CD8-positive, alpha-beta memory T cell (primary cell): ENCODE measurements around the gene CFAP206. TPM values are rescaled to one million over a fixed set of nuclear protein-coding genes. Genes with fewer than 3 reads are reported as not detected.
"Not testable (repeated sequence)": the region's sequence is repeated elsewhere in the genome, so short reads cannot be mapped to it uniquely, and the experiment has no call there.

ENCODE experiments used
- CTCF ChIA-PET: fragments of 350-600 bp; sonication (Branson Sonifier 250); formaldehyde crosslinking; loops from one replicate; lab custom pipeline; 2021; ENCODE audit warnings: antibody characterized with exemption; lab: Charles Lee
- POLR2A ChIA-PET: fragments of 350-600 bp; sonication (Branson Sonifier 250); formaldehyde crosslinking; loops from one replicate; lab custom pipeline; 2021; ENCODE audit warnings: antibody characterized with exemption; lab: Charles Lee
- DNase-seq, 5 donors: peaks; one replicate each; pipeline versions ENCODE4 v3.0.0 to v3.0.0-alpha.2; 2020 to 2022; ENCODE audit warnings: mixed read lengths in 1 of 5
- H3K27ac ChIP-seq: one replicate; pipeline ENCODE4 v1.7.0; 2013; ENCODE audit warnings: low read depth, mild to moderate bottlenecking, low read length, moderate library complexity
- H3K27me3 ChIP-seq: 2 replicates; pipeline ENCODE4 v1.7.0; 2013; ENCODE audit warnings: low read length, mild to moderate bottlenecking; ENCODE audit not compliant: insufficient read depth, poor library complexity, severe bottlenecking
- H3K36me3 ChIP-seq: 2 replicates; pipeline ENCODE4 v1.7.0; 2013; ENCODE audit warnings: mild to moderate bottlenecking, low read length, moderate library complexity; ENCODE audit not compliant: insufficient read depth
- H3K4me1 ChIP-seq: 2 replicates; pipeline ENCODE4 v1.7.0; 2013; ENCODE audit warnings: mild to moderate bottlenecking, low read length, moderate library complexity; ENCODE audit not compliant: insufficient read depth
- H3K4me3 ChIP-seq: 2 replicates; pipeline ENCODE4 v1.7.0; 2013; ENCODE audit warnings: mild to moderate bottlenecking, low read length
- H3K9me3 ChIP-seq: 2 replicates; pipeline ENCODE4 v1.7.0; 2013; ENCODE audit warnings: mild to moderate bottlenecking, low read length
- H3K27ac Mint-ChIP-seq, 8 donors: one replicate each; pipeline ENCODE4 v1.8.0; 2020 to 2021; ENCODE audit warnings: mixed read lengths in 8 of 8, mild to moderate bottlenecking in 6 of 8, inconsistent platforms in 3 of 8, moderate library complexity in 3 of 8
- H3K27me3 Mint-ChIP-seq, 2 donors: one replicate each; pipeline ENCODE4 v1.8.0; 2020 to 2021; ENCODE audit warnings: mixed read lengths in 2 of 2, mild to moderate bottlenecking in 1 of 2, moderate library complexity in 1 of 2
- H3K36me3 Mint-ChIP-seq, 3 donors: one replicate each; pipeline ENCODE4 v1.8.0; 2020 to 2021; ENCODE audit warnings: mixed read lengths in 3 of 3, inconsistent platforms in 1 of 3, mild to moderate bottlenecking in 1 of 3
- H3K4me1 Mint-ChIP-seq, 3 donors: one replicate each; pipeline ENCODE4 v1.8.0; 2020 to 2021; ENCODE audit warnings: mixed read lengths in 3 of 3, inconsistent platforms in 1 of 3, mild to moderate bottlenecking in 1 of 3
- H3K4me3 Mint-ChIP-seq, 7 donors: one replicate each; pipeline ENCODE4 v1.8.0; 2020 to 2021; ENCODE audit warnings: mixed read lengths in 7 of 7, mild to moderate bottlenecking in 6 of 7, moderate library complexity in 4 of 7, inconsistent platforms in 2 of 7
- H3K9me3 Mint-ChIP-seq, 5 donors: one replicate each; pipeline ENCODE4 v1.8.0; 2020 to 2022; ENCODE audit warnings: mixed read lengths in 5 of 5, mild to moderate bottlenecking in 3 of 5, moderate library complexity in 2 of 5, inconsistent platforms in 1 of 5
- polyA plus RNA-seq: library from polyadenylated mRNA; unstranded; fragments of 300-500 nt; fragmentation: Illumina TruSeq; gene quantifications from one replicate; pipeline ENCODE4 v1.2.3, GENCODE V29; 2021
- total RNA-seq, 2 experiments: library from RNA; stranded (reverse); gene quantifications; one replicate each; pipeline ENCODE4 v1.2.3, GENCODE V29; 2021

The CFAP206 gene
- total and polyA plus RNA-seq, 3 experiments from 2014 or later, result not detected

- Mint-ChIP-seq H3K36me3 (peaks cover 0 to 15% (median 9%) of the 10 kb centered on the region in 3 donors), H3K27ac (peak overlapping the region; percentile 84 to 100 (median 100)), H3K4me1 (peaks cover 21 to 34% (median 30%) of the 10 kb centered on the region in 3 donors), H3K9me3 (no peaks in the 10 kb centered on the region), H3K4me3 (peak overlapping the region; percentile 98 to 100 (median 98)), H3K27me3 (peaks cover 1 to 2% of the 10 kb centered on the region in 2 donors)
- H3K9me3 ChIP-seq, result no peaks in the 10 kb centered on the region
- no peaks in the 10 kb centered on the region for H3K27me3 ChIP-seq
- DNase-seq, result peak in 1 of 5 donors; percentile 58
- peaks cover 6% of the 10 kb centered on the region for H3K36me3 ChIP-seq
- CTCF ChIA-PET, result no interaction called here
- H3K4me3 ChIP-seq, result peak overlapping the region; percentile 76
- peaks cover 10% of the 10 kb centered on the region for H3K4me1 ChIP-seq
- POLR2A ChIA-PET, result interaction anchor here (0.6 kb wide), 1 partner anchor 318 kb away, joined by 3 read pairs; the partner anchor contains the start of gene ZNF292
- peak overlapping the region; percentile 87 for H3K27ac ChIP-seq
Observed at GRCh38 chr6:87473419-87473903, 65.7 kb downstream of the CFAP206 start.

DNA sequence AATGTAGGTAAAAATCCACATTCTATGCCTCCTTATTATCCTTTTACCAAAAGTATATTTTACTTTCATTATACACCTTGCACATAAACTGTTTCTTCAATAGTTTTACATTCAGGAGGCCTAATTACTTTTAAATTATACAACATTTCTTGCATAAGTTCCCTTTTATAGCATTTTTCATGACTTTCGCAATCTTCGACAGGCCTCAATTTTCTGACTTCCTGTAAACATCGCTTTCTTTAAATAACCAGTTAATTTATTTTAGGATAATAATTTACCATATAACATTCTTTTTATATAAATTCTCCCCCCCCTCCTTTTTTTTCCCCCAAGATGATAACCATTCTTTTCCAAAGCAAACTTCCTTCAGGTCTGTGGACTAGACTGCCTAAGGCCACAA is 74.2 kb downstream of the CFAP206 start:
- Histone ChIP-seq H3K27ac (no peak overlapping the region), H3K27me3 (no peaks in the 10 kb centered on the region), H3K4me3 (no peak overlapping the region), H3K4me1 (no peaks in the 10 kb centered on the region), H3K36me3 (peaks cover 9% of the 10 kb centered on the region), H3K9me3 (no peaks in the 10 kb centered on the region)
- CTCF ChIA-PET, result no interaction called here
- Mint-ChIP-seq H3K4me1 (peaks cover 5 to 11% (median 7%) of the 10 kb centered on the region in 3 donors), H3K4me3 (no peak overlapping the region), H3K27me3 (no peaks in the 10 kb centered on the region), H3K9me3 (no peaks in the 10 kb centered on the region), H3K36me3 (peaks cover 4 to 38% (median 20%) of the 10 kb centered on the region in 3 donors), H3K27ac (no peak overlapping the region)
- POLR2A ChIA-PET, result no interaction called here
- no peak for DNase-seq

DNA sequence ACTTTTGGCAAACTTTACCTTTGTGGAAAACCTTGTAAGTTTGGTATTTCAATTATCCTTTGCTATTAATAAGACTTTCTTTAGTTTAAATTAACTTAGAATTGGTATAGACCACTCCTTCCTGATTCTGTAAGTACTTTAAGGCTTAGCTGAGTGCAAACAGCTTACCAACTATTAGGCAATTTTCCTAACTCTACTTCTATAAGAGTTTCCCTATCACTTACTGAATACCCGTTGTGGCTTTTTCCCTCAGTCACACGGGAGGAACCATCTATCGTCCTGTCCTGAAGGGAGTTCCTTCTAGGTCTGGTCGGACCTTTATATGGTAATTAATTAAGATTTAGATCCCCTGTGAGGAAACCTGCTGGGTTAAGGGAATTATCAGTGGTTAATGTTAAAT is 74.6 kb downstream of the CFAP206 start:
- CTCF ChIA-PET, result no interaction called here
- no peak overlapping the region for H3K27ac Mint-ChIP-seq
- peaks cover 4 to 36% (median 19%) of the 10 kb centered on the region in 3 donors for H3K36me3 Mint-ChIP-seq
- H3K9me3 Mint-ChIP-seq, result no peaks in the 10 kb centered on the region
- Histone ChIP-seq H3K27ac (no peak overlapping the region), H3K27me3 (no peaks in the 10 kb centered on the region), H3K4me1 (no peaks in the 10 kb centered on the region), H3K36me3 (peaks cover 9% of the 10 kb centered on the region), H3K9me3 (no peaks in the 10 kb centered on the region), H3K4me3 (no peak overlapping the region)
- H3K4me3 Mint-ChIP-seq, result no peak overlapping the region
- POLR2A ChIA-PET, result no interaction called here
- no peaks in the 10 kb centered on the region for H3K27me3 Mint-ChIP-seq
- peaks cover 8 to 13% (median 9%) of the 10 kb centered on the region in 3 donors for H3K4me1 Mint-ChIP-seq
- no peak for DNase-seq

DNA sequence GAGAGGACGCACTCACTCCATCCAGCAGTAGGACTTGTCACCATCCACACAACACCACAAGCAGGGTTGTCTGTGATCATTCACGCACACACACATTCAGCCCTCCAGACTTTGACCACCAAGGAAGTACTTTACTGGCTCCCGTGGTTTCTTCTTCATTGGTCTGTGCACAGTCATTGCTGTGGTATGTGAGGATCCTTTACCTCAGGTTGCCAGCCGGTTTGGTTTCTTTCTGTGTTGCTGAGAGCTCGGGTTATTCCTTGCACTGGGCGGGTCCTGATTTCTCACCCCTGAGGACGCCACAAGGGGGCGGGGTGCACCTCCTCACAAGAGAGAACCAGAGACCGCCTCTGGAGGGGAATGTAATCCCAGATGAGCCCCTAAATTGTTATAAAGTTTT is 76.2 kb downstream of the CFAP206 start:
- no peaks in the 10 kb centered on the region for H3K27me3 ChIP-seq
- H3K4me1 ChIP-seq, result no peaks in the 10 kb centered on the region
- no peaks in the 10 kb centered on the region for H3K27me3 Mint-ChIP-seq
- no peak overlapping the region for H3K27ac Mint-ChIP-seq
- H3K9me3 ChIP-seq, result no peaks in the 10 kb centered on the region
- peaks cover 9 to 13% (median 12%) of the 10 kb centered on the region in 3 donors for H3K4me1 Mint-ChIP-seq
- no peak overlapping the region for H3K4me3 ChIP-seq
- H3K27ac ChIP-seq, result no peak overlapping the region
- POLR2A ChIA-PET, result no interaction called here
- no peaks in the 10 kb centered on the region for H3K36me3 ChIP-seq
- H3K4me3 Mint-ChIP-seq, result peak overlapping the region in 1 of 7 donors; percentile 2
- peaks cover 4 to 29% (median 9%) of the 10 kb centered on the region in 3 donors for H3K36me3 Mint-ChIP-seq
- CTCF ChIA-PET, result no interaction called here
- no peak for DNase-seq
- H3K9me3 Mint-ChIP-seq, result no peaks in the 10 kb centered on the region

- no peak overlapping the region for H3K4me3 Mint-ChIP-seq
- Histone ChIP-seq H3K4me1 (no peaks in the 10 kb centered on the region), H3K27ac (no peak overlapping the region), H3K9me3 (no peaks in the 10 kb centered on the region), H3K27me3 (no peaks in the 10 kb centered on the region), H3K4me3 (no peak overlapping the region), H3K36me3 (no peaks in the 10 kb centered on the region)
- no peak for DNase-seq
- peaks cover 4 to 31% (median 9%) of the 10 kb centered on the region in 3 donors for H3K36me3 Mint-ChIP-seq
- H3K9me3 Mint-ChIP-seq, result no peaks in the 10 kb centered on the region
- ChIA-PET POLR2A (no interaction called here), CTCF (no interaction called here)
- no peaks in the 10 kb centered on the region for H3K27me3 Mint-ChIP-seq
- peak overlapping the region in 3 of 8 donors; percentile 1 to 73 (median 27) for H3K27ac Mint-ChIP-seq
- peaks cover 9 to 13% (median 12%) of the 10 kb centered on the region in 3 donors for H3K4me1 Mint-ChIP-seq
Observed at GRCh38 chr6:87484491-87484890, 76.7 kb downstream of the CFAP206 start.

DNA sequence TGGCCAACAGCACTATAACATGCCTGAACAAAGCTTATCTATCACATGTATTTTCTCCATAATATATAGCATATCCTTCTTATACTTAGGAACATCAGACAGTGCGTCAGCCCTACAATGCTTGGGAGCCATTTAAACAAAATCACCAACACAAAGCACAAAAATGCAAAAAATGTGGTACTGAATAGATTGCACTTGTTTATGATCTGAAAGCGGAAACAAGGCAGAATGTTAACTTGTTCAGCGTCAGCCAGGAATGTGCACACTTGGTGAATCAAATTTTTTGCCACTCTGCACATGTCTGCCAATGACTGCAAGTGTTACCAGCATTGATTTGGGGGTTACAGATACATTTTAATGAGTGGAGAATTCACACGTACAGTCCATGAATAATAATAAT is 79.8 kb downstream of the CFAP206 start:
- Mint-ChIP-seq H3K36me3 (peaks cover 4 to 32% (median 7%) of the 10 kb centered on the region in 3 donors), H3K9me3 (no peaks in the 10 kb centered on the region), H3K27me3 (no peaks in the 10 kb centered on the region), H3K27ac (no peak overlapping the region), H3K4me1 (peaks cover 9 to 13% (median 12%) of the 10 kb centered on the region in 3 donors), H3K4me3 (no peak overlapping the region)
- ChIA-PET CTCF (no interaction called here), POLR2A (no interaction called here)
- Histone ChIP-seq H3K9me3 (no peaks in the 10 kb centered on the region), H3K27ac (no peak overlapping the region), H3K27me3 (no peaks in the 10 kb centered on the region), H3K4me1 (no peaks in the 10 kb centered on the region), H3K36me3 (no peaks in the 10 kb centered on the region), H3K4me3 (no peak overlapping the region)
- DNase-seq, result no peak

- Mint-ChIP-seq H3K4me1 (peaks cover 8 to 18% (median 14%) of the 10 kb centered on the region in 3 donors), H3K36me3 (peaks cover 9 to 32% (median 10%) of the 10 kb centered on the region in 3 donors), H3K27ac (peak overlapping the region in 1 of 8 donors; percentile 27)
- H3K4me1 ChIP-seq, CTCF ChIA-PET, H3K27ac ChIP-seq, H3K9me3 ChIP-seq, H3K9me3 Mint-ChIP-seq, H3K4me3 Mint-ChIP-seq, H3K4me3 ChIP-seq, H3K36me3 ChIP-seq, H3K27me3 Mint-ChIP-seq, H3K27me3 ChIP-seq, DNase-seq: not testable (repeated sequence)
- POLR2A ChIA-PET, result interaction anchor here (0.6 to 0.9 kb wide), 3 partner anchors 25 to 104 kb away, joined by 3 to 8 read pairs (median 3); no protein-coding TSS in a partner anchor
Observed at GRCh38 chr6:87489326-87489725, 81.6 kb downstream of the CFAP206 start.

- no peaks in the 10 kb centered on the region for H3K27me3 Mint-ChIP-seq
- Histone ChIP-seq H3K27ac (no peak overlapping the region), H3K4me1 (no peaks in the 10 kb centered on the region), H3K4me3 (no peak overlapping the region), H3K36me3 (no peaks in the 10 kb centered on the region), H3K27me3 (no peaks in the 10 kb centered on the region), H3K9me3 (no peaks in the 10 kb centered on the region)
- POLR2A ChIA-PET, result no interaction called here
- no peak overlapping the region for H3K4me3 Mint-ChIP-seq
- peaks cover 3 to 12% (median 6%) of the 10 kb centered on the region in 3 donors for H3K4me1 Mint-ChIP-seq
- no peaks in the 10 kb centered on the region for H3K9me3 Mint-ChIP-seq
- CTCF ChIA-PET, result interaction anchor here (0.7 to 1.1 kb wide), 2 partner anchors 8 to 358 kb away, joined by 3 read pairs; no protein-coding TSS in a partner anchor
- DNase-seq, result no peak
- H3K27ac Mint-ChIP-seq, result no peak overlapping the region
- peaks cover 6 to 28% (median 11%) of the 10 kb centered on the region in 3 donors for H3K36me3 Mint-ChIP-seq
Observed at GRCh38 chr6:87494761-87495422, 87.1 kb downstream of the CFAP206 start.
